ENCODE measurements around the gene SRSF9. TPM values are rescaled to one million over a fixed set of nuclear protein-coding genes. Genes with fewer than 3 reads are reported as not detected.

The SRSF9 gene
- polyA plus RNA-seq, 3 donors = 127 to 218 (median 200) TPM

DNA sequence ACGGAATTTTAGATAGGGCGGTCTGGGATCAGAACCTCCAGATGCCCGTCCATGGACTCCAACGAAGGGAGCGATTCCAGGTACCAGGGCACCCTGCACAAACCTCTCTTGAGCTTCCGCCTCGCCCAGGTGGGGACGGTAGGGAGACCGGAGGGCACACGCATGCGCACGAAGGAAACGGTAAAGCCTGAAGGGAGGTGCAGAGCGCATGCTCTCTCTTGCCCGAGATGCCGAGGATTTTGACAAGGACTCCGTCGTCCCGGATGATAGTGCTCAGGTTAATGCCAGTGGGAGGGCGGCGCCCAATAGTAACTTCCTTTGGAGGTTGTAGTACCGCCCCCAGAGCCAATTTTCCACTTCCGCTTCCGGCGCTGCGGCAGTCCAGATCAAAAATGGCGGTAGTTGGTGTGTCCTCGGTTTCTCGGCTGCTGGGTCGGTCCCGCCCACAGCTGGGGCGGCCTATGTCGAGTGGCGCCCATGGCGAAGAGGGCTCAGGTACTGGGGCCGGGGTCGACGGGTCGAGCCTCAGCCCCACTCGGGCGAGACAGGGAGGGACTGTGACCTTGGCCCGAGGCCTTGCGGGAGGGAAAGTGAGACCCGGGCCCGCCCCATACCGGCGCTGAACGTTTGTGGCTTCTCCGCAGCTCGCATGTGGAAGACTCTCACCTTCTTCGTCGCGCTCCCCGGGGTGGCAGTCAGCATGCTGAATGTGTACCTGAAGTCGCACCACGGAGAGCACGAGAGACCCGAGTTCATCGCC is 31.6 kb downstream of the SRSF9 start, which contains the start of gene COX6A1:
Gene COX6A1 (plus strand): TSS at position 379 of the 760 bp plus-strand sequence. CDS start 14 bp downstream, at position 393.
- Histone ChIP-seq H3K9me3 (replicated peaks in 1 of 2; ENCODE audit: control insufficient read depth in 1 of 2, insufficient read depth in 1 of 2, low read length in 2 of 2) (no peaks in the 10 kb centered on the region), H2AFZ (ENCODE audit: insufficient read depth, low read depth, low read length, poor library complexity, severe bottlenecking) (peak within 1 kb of the TSS; percentile 100), H3K27ac (ENCODE audit: low read depth in 1 of 2, low read length in 2 of 2) (peak within 1 kb of the TSS; percentile 85), H4K20me1 (ENCODE audit: insufficient read depth, low read length) (peaks cover 24% of the 10 kb centered on the region), H3K9ac (ENCODE audit: insufficient read depth, low read length, poor library complexity, severe bottlenecking) (peak within 1 kb of the TSS; percentile 85), H3K4me1 (ENCODE audit: control insufficient read depth in 1 of 2, insufficient read depth in 2 of 2, low read length in 2 of 2) (peaks cover 23 to 26% of the 10 kb centered on the region in 2 donors), H3K4me2 (replicated peaks; ENCODE audit: extremely low read depth, low read length, poor library complexity, severe bottlenecking) (peak within 1 kb of the TSS; percentile 97), H3K79me2 (ENCODE audit: insufficient read depth, low read length) (peaks cover 44% of the 10 kb centered on the region), H3K4me3 (replicated peaks in 1 of 3; ENCODE audit: low read depth in 2 of 3, low read length in 3 of 3) (peak within 1 kb of the TSS; percentile 57 to 95 (median 94)), H3K36me3 (replicated peaks in 1 of 2; ENCODE audit: control insufficient read depth in 1 of 2, insufficient read depth in 2 of 2, low read length in 2 of 2) (peaks cover 19 to 24% of the 10 kb centered on the region in 2 donors), H3K27me3 (ENCODE audit: control insufficient read depth in 2 of 2, insufficient read depth in 2 of 2, low read length in 2 of 2) (no peaks in the 10 kb centered on the region)
- under 1% methylated on average over 54 of the region's 59 CpGs for WGBS (ENCODE audit: insufficient coverage)
- H3K4me3 Mint-ChIP-seq = peak within 1 kb of the TSS; percentile 91 to 96
- intact Hi-C loops (cut with micrococcal nuclease) = loop anchor here (5.0 to 10.0 kb wide), 2 partner anchors 121 to 123 kb away; no protein-coding TSS in a partner anchor
- TF ChIP-seq, protein P1, sequence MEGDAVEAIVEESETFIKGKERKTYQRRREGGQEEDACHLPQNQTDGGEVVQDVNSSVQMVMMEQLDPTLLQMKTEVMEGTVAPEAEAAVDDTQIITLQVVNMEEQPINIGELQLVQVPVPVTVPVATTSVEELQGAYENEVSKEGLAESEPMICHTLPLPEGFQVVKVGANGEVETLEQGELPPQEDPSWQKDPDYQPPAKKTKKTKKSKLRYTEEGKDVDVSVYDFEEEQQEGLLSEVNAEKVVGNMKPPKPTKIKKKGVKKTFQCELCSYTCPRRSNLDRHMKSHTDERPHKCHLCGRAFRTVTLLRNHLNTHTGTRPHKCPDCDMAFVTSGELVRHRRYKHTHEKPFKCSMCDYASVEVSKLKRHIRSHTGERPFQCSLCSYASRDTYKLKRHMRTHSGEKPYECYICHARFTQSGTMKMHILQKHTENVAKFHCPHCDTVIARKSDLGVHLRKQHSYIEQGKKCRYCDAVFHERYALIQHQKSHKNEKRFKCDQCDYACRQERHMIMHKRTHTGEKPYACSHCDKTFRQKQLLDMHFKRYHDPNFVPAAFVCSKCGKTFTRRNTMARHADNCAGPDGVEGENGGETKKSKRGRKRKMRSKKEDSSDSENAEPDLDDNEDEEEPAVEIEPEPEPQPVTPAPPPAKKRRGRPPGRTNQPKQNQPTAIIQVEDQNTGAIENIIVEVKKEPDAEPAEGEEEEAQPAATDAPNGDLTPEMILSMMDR (IDR thresholded peaks at IDR 0.05) = no peak
- no peaks in the 10 kb centered on the region for H3K9me3 Mint-ChIP-seq
- peaks cover 0 to 12% (median 4%) of the 10 kb centered on the region in 3 donors for H3K27me3 Mint-ChIP-seq (ENCODE audit: low read depth in 3 of 3)
- peak; percentile 87 to 95 (median 94) for DNase-seq
- peaks cover 21 to 24% of the 10 kb centered on the region in 2 donors for H3K36me3 Mint-ChIP-seq
- peaks cover 16% of the 10 kb centered on the region for H3K4me1 Mint-ChIP-seq
- H3K27ac Mint-ChIP-seq = peak within 1 kb of the TSS; percentile 91 to 95 (median 94)

DNA sequence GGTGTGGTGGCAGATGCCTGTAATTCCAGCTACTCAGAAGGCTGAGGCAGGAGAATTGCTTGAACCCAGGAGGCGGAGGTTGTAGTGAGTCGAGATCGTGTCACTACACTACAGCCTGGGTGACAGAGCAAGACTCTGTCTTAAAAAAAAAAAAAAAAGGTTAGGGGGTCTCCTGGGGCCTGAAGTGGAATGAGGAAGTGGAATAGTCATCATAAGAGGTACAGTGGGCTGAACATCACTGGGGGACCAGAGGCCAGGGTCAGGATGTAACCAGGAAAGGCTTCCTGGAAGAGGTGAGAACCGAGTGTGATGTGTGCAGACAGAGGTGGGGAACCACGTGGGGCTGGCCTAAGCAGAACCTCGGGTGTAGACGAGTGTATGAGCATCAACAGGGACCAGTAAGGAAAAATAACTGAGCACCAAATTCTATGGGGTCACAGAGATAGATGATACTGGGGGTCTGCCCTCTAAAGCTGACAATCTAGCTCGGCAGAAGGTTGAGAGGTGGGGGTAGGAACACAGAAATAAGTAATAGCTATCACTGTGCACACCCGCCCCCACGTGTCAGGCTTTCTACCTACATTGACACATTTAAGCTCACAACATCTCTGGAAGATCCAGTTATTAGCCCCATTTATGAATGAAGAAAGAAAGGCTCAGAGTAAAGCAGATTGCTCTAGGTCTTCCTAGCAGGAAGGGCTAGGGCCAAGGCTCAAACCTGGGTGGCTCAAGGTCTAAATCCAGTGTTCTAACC is 36.6 kb downstream of the SRSF9 start:
- Mint-ChIP-seq H3K4me1 (peaks cover 5% of the 10 kb centered on the region), H3K9me3 (peaks cover 0 to 6% (median 3%) of the 10 kb centered on the region in 7 donors), H3K27ac (no peak overlapping the region), H3K27me3 (ENCODE audit: low read depth in 3 of 3) (peaks cover 5 to 32% (median 17%) of the 10 kb centered on the region in 3 donors), H3K36me3 (no peaks in the 10 kb centered on the region), H3K4me3 (no peak overlapping the region)
- Histone ChIP-seq H3K4me1 (ENCODE audit: control insufficient read depth in 1 of 2, insufficient read depth in 2 of 2, low read length in 2 of 2) (peaks cover 6 to 7% of the 10 kb centered on the region in 2 donors), H3K9ac (ENCODE audit: insufficient read depth, low read length, poor library complexity, severe bottlenecking) (no peak overlapping the region), H3K36me3 (replicated peaks in 1 of 2; ENCODE audit: control insufficient read depth in 1 of 2, insufficient read depth in 2 of 2, low read length in 2 of 2) (no peaks in the 10 kb centered on the region), H3K4me3 (replicated peaks in 1 of 3; ENCODE audit: low read depth in 2 of 3, low read length in 3 of 3) (no peak overlapping the region), H2AFZ (ENCODE audit: insufficient read depth, low read depth, low read length, poor library complexity, severe bottlenecking) (no peak overlapping the region), H3K79me2 (ENCODE audit: insufficient read depth, low read length) (peaks cover 7% of the 10 kb centered on the region), H3K27me3 (ENCODE audit: control insufficient read depth in 2 of 2, insufficient read depth in 2 of 2, low read length in 2 of 2) (peaks cover 0 to 4% of the 10 kb centered on the region in 2 donors), H3K9me3 (replicated peaks in 1 of 2; ENCODE audit: control insufficient read depth in 1 of 2, insufficient read depth in 1 of 2, low read length in 2 of 2) (peaks cover 0 to 3% of the 10 kb centered on the region in 2 donors), H3K27ac (ENCODE audit: low read depth in 1 of 2, low read length in 2 of 2) (no peak overlapping the region), H4K20me1 (ENCODE audit: insufficient read depth, low read length) (no peaks in the 10 kb centered on the region), H3K4me2 (replicated peaks; ENCODE audit: extremely low read depth, low read length, poor library complexity, severe bottlenecking) (no peak overlapping the region)
- DNase-seq = no peak
- TF ChIP-seq, protein P1 (IDR thresholded peaks at IDR 0.05) = no peak
- 52% methylated on average over 7 of the region's 10 CpGs for WGBS (ENCODE audit: insufficient coverage)
- intact Hi-C loops (cut with micrococcal nuclease) = loop anchor here in 1 of 2 donors (10.0 kb wide), 1 partner anchor 118 kb away; no protein-coding TSS in a partner anchor

Measured in CD14-positive monocyte (primary cell).